Neural cell (in vitro differentiated cells): ENCODE results near the gene DUS2. TPM values are rescaled to one million over a fixed set of nuclear protein-coding genes. Genes with fewer than 3 reads are reported as not detected.

Experiments
- H2AFZ ChIP-seq: fragments of 200-600, 300-800 bp; sonication (generic), shearing (Covaris generic); 2 replicates; pipeline ENCODE4 v1.6.0; 2014; ENCODE audit warnings: low read depth, mild to moderate bottlenecking, antibody characterized with exemption, low read length, moderate library complexity
- H3F3A ChIP-seq: fragments of 200-600 bp; shearing (Covaris generic); 2 replicates; pipeline ENCODE4 v1.6.1; 2016; ENCODE audit warnings: mild to moderate bottlenecking, moderate library complexity, mixed read lengths, antibody characterized with exemption, low read length; ENCODE audit not compliant: insufficient read depth, poor library complexity, severe bottlenecking
- H3K27ac ChIP-seq: fragments of 200-600, 300-800 bp; sonication (generic), shearing (Covaris generic); 2 replicates; pipeline ENCODE4 v1.5.1; 2014; ENCODE audit warnings: mild to moderate bottlenecking, low read length, moderate library complexity
- H3K27me3 ChIP-seq: fragments of 300-800, 200-600 bp; sonication (generic), shearing (Covaris generic); 2 replicates; pipeline ENCODE4 v1.6.0; 2014; ENCODE audit warnings: mild to moderate bottlenecking, low read depth, low read length, moderate library complexity; ENCODE audit not compliant: insufficient read depth
- H3K36me3 ChIP-seq: fragments of 300-800, 200-600 bp; sonication (generic), shearing (Covaris generic); 2 replicates; pipeline ENCODE4 v1.5.1; 2014; ENCODE audit warnings: mild to moderate bottlenecking, antibody characterized with exemption, low read length, moderate library complexity; ENCODE audit not compliant: insufficient read depth
- H3K4me2 ChIP-seq: fragments of 300-800, 200-600 bp; sonication (generic), shearing (Covaris generic); 2 replicates; pipeline ENCODE4 v1.6.0; 2014; ENCODE audit warnings: mild to moderate bottlenecking, low read length
- H3K4me3 ChIP-seq: fragments of 300-800, 200-600 bp; sonication (generic), shearing (Covaris generic); 2 replicates; pipeline ENCODE4 v1.5.1; 2014; ENCODE audit warnings: mild to moderate bottlenecking, low read length, moderate library complexity
- H3K79me2 ChIP-seq: fragments of 200-600 bp; shearing (Covaris generic); replicated peaks from 2 replicates; pipeline ENCODE4 v1.6.0; 2014; ENCODE audit warnings: mild to moderate bottlenecking, low read length, moderate library complexity; ENCODE audit not compliant: insufficient read depth
- H3K9ac ChIP-seq: fragments of 300-800, 200-600 bp; sonication (generic), shearing (Covaris generic); 2 replicates; pipeline ENCODE4 v1.6.1; 2016; ENCODE audit warnings: mild to moderate bottlenecking, low read length, mixed read lengths
- H3K9me2 ChIP-seq: fragments of 200-600 bp; shearing (Covaris generic); 2 replicates; pipeline ENCODE4 v1.6.1; 2016; ENCODE audit warnings: mild to moderate bottlenecking, low read length, mixed read lengths; ENCODE audit not compliant: insufficient read depth
- H3K9me3 ChIP-seq: fragments of 200-600, 300-800 bp; sonication (generic), shearing (Covaris generic); 2 replicates; pipeline ENCODE4 v1.6.1; 2016; ENCODE audit warnings: mild to moderate bottlenecking, mixed run types, low read length, moderate library complexity, mixed read lengths
- H4K20me1 ChIP-seq: fragments of 200-600 bp; shearing (Covaris generic); 2 replicates; pipeline ENCODE4 v1.6.1; 2016; ENCODE audit warnings: mild to moderate bottlenecking, mixed run types; ENCODE audit not compliant: insufficient read depth
- EP300 ChIP-seq: fragments of 450-650 bp; conservative IDR thresholded peaks from 2 replicates; pipeline ENCODE4 v1.6.1; 2014; ENCODE audit warnings: antibody characterized with exemption, mild to moderate bottlenecking, moderate library complexity; ENCODE audit not compliant: poor library complexity, severe bottlenecking
- EZH2 ChIP-seq: fragments of 200-600, 300-800 bp; shearing (Covaris generic), sonication (generic); IDR thresholded peaks from 2 replicates; pipeline ENCODE4 v1.6.1; 2014; ENCODE audit warnings: antibody characterized with exemption, low read length, borderline replicate concordance, mild to moderate bottlenecking; ENCODE audit not compliant: insufficient read depth, poor library complexity, severe bottlenecking
- MXI1 ChIP-seq: fragments of 450-650 bp; conservative IDR thresholded peaks from 2 replicates; pipeline ENCODE4 v1.6.1; 2014; ENCODE audit warnings: antibody characterized with exemption, mild to moderate bottlenecking; ENCODE audit not compliant: poor library complexity, severe bottlenecking
- POLR2AphosphoS5 ChIP-seq: IDR thresholded peaks from 2 replicates; pipeline ENCODE4 v1.6.1; 2012
- RAD21 ChIP-seq: fragments of 450-650 bp; conservative IDR thresholded peaks from 2 replicates; pipeline ENCODE4 v1.6.1; 2014; ENCODE audit warnings: antibody characterized with exemption, mild to moderate bottlenecking, moderate library complexity
- SMC3 ChIP-seq: fragments of 450-650 bp; conservative IDR thresholded peaks from 2 replicates; pipeline ENCODE4 v1.6.1; 2014; ENCODE audit warnings: antibody characterized with exemption, mild to moderate bottlenecking, moderate library complexity; ENCODE audit not compliant: poor library complexity
- TAF1 ChIP-seq: IDR thresholded peaks from 2 replicates; pipeline ENCODE4 v1.6.1; 2012; ENCODE audit warnings: low read depth
- polyA plus RNA-seq: library from polyadenylated mRNA; depleted of rRNA; stranded (reverse); fragments of >200 nt; gene quantifications from 2 replicates; pipeline ENCODE4 v1.2.3, GENCODE V29; 2014
- TF ChIP-seq, protein P1 (sequence below): fragments of 450-650 bp; IDR thresholded peaks from 2 replicates; pipeline ENCODE4 v1.5.1; 2014; ENCODE audit warnings: antibody characterized with exemption, mild to moderate bottlenecking, moderate library complexity; ENCODE audit not compliant: poor library complexity, severe bottlenecking
- TF ChIP-seq, protein P2 (sequence below): IDR thresholded peaks from 2 replicates; pipeline ENCODE4 v1.6.1; 2012; ENCODE audit warnings: borderline replicate concordance

The DUS2 gene
- polyA plus RNA-seq, 1 donor from 2014 or later = 22.4 TPM

DNA sequence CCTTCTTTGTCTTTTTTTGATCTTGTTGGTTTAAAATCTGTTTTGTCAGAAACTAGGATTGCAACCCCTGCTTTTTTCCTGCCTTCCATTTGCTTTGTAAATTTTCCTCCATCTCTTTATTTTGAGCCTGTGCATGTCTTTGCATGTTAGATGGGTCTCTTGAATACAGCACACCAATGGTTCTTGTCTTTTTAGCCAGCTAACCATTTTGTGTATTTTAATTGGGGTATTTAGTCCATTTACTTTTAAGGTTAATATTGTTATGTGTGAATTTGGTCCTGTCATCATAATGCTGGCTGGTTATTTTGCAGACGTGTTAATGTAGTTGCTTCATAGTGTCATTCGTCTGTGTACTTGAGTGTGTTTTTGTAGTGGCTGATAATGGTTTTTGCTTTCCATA, 88.3 kb downstream of the DUS2 start:
- TF ChIP-seq TAF1 (no peak), EP300 (no peak), MXI1 (no peak), SMC3 (no peak), EZH2 (no peak), RAD21 (no peak), POLR2AphosphoS5 (no peak)
- TF ChIP-seq, protein P1, sequence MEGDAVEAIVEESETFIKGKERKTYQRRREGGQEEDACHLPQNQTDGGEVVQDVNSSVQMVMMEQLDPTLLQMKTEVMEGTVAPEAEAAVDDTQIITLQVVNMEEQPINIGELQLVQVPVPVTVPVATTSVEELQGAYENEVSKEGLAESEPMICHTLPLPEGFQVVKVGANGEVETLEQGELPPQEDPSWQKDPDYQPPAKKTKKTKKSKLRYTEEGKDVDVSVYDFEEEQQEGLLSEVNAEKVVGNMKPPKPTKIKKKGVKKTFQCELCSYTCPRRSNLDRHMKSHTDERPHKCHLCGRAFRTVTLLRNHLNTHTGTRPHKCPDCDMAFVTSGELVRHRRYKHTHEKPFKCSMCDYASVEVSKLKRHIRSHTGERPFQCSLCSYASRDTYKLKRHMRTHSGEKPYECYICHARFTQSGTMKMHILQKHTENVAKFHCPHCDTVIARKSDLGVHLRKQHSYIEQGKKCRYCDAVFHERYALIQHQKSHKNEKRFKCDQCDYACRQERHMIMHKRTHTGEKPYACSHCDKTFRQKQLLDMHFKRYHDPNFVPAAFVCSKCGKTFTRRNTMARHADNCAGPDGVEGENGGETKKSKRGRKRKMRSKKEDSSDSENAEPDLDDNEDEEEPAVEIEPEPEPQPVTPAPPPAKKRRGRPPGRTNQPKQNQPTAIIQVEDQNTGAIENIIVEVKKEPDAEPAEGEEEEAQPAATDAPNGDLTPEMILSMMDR = no peak
- TF ChIP-seq, protein P2, sequence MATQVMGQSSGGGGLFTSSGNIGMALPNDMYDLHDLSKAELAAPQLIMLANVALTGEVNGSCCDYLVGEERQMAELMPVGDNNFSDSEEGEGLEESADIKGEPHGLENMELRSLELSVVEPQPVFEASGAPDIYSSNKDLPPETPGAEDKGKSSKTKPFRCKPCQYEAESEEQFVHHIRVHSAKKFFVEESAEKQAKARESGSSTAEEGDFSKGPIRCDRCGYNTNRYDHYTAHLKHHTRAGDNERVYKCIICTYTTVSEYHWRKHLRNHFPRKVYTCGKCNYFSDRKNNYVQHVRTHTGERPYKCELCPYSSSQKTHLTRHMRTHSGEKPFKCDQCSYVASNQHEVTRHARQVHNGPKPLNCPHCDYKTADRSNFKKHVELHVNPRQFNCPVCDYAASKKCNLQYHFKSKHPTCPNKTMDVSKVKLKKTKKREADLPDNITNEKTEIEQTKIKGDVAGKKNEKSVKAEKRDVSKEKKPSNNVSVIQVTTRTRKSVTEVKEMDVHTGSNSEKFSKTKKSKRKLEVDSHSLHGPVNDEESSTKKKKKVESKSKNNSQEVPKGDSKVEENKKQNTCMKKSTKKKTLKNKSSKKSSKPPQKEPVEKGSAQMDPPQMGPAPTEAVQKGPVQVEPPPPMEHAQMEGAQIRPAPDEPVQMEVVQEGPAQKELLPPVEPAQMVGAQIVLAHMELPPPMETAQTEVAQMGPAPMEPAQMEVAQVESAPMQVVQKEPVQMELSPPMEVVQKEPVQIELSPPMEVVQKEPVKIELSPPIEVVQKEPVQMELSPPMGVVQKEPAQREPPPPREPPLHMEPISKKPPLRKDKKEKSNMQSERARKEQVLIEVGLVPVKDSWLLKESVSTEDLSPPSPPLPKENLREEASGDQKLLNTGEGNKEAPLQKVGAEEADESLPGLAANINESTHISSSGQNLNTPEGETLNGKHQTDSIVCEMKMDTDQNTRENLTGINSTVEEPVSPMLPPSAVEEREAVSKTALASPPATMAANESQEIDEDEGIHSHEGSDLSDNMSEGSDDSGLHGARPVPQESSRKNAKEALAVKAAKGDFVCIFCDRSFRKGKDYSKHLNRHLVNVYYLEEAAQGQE = no peak
- H3K9me3 ChIP-seq = peaks cover 6% of the 10 kb centered on the region
- H3K79me2 ChIP-seq = peaks cover 41% of the 10 kb centered on the region
- no peaks in the 10 kb centered on the region for H4K20me1 ChIP-seq
- no peaks in the 10 kb centered on the region for H3K27me3 ChIP-seq
- H3K27ac ChIP-seq = no peak overlapping the region
- no peaks in the 10 kb centered on the region for H3K36me3 ChIP-seq
- H3K9me2 ChIP-seq = no peaks in the 10 kb centered on the region
- no peak overlapping the region for H2AFZ ChIP-seq
- no peaks in the 10 kb centered on the region for H3F3A ChIP-seq
- no peak overlapping the region for H3K4me3 ChIP-seq
- no peak overlapping the region for H3K4me2 ChIP-seq
- no peak overlapping the region for H3K9ac ChIP-seq

DNA sequence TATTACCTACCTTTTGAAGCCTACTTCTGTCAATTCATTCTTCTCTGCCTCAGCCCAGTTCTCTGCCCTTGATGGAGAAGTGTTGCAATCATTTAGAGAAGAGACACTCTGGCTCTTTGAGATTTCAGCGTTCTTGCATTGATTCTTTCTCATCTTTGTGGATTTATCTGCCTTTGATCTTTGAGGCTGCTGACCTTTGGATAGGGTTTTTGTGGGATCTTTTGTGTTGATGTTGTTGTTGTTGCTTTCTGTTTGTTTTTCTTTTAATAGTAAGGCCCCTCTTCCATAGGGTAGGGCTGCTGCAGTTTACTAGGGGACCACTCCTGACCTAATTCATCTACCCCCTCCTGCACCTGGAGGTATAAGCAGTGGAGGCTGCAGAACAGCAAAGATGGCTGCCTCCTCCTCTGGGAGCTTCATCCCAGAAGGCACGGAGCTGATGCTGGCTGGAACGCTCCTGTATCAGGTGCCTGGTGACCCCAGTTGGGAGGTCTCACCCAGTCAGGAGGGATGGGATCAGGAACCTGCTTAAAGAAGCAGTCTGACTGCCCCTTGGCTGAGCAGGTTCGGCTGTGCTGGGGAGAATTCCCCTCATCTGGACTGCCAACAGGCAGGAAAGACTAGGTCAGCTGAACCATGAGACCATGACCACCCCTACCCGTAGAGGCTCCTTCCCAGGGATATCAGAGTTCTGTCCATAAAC, 90.1 kb downstream of the DUS2 start:
- H4K20me1 ChIP-seq = no peaks in the 10 kb centered on the region
- no peaks in the 10 kb centered on the region for H3K27me3 ChIP-seq
- H3K79me2 ChIP-seq = peaks cover 36% of the 10 kb centered on the region
- no peaks in the 10 kb centered on the region for H3F3A ChIP-seq
- no peak overlapping the region for H3K4me3 ChIP-seq
- H3K9ac ChIP-seq = no peak overlapping the region
- H3K36me3 ChIP-seq = no peaks in the 10 kb centered on the region
- H3K9me3 ChIP-seq = peaks cover 6% of the 10 kb centered on the region
- no peak for TF ChIP-seq RAD21
- no peak for TF ChIP-seq EP300
- TF ChIP-seq, protein P1 = no peak
- no peak for TF ChIP-seq MXI1
- no peak for TF ChIP-seq EZH2
- H3K9me2 ChIP-seq = no peaks in the 10 kb centered on the region
- no peak overlapping the region for H2AFZ ChIP-seq
- H3K4me2 ChIP-seq = no peak overlapping the region
- no peak overlapping the region for H3K27ac ChIP-seq
